Renal pelvis (tissue), 4 donors: Measurements from ENCODE around the gene TAF4. TPM values are rescaled to one million over a fixed set of nuclear protein-coding genes. Genes with fewer than 3 reads are reported as not detected.
"Not testable (repeated sequence)": the region's sequence is repeated elsewhere in the genome, so short reads cannot be mapped to it uniquely, and the experiment has no call there.

Experiments
- DNase-seq: peaks from one replicate; pipeline ENCODE4 v3.0.0-alpha.2; 2013
- polyA plus RNA-seq, 3 donors: library from polyadenylated mRNA; unstranded; fragments of 120-200 nt; gene quantifications; one replicate each; pipeline ENCODE4 v1.2.1, GENCODE V29; 2013; ENCODE audit not compliant: insufficient read length in 3 of 3

Gene TAF4
- polyA plus RNA-seq, 3 donors = 19.6 to 20.4 (median 20.3) TPM

- no peak for DNase-seq
Measured at GRCh38 chr20:61950641-61951071, 115.0 kb downstream of the TAF4 start.

GRCh38 chr20:61949714-61950640 is 115.7 kb downstream of the TAF4 start:
- DNase-seq = no peak

DNA sequence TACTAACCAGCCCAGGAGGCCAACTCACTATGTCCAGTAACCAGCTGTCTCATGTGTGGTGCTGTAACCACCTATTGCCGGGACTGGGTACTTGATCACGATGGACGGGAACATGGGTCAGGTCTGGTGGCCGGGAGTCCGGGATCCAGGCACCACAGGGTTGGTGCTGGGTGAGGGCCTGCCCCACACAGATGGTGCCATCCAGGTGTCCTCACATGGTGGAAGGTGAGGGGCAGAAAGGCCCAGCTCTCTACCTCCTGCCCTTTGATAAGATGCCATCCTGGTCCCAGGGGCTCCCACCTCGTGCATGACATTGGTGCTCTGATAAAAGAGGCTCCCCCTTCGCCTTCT is 116.3 kb downstream of the TAF4 start:
- DNase-seq = no peak

DNA sequence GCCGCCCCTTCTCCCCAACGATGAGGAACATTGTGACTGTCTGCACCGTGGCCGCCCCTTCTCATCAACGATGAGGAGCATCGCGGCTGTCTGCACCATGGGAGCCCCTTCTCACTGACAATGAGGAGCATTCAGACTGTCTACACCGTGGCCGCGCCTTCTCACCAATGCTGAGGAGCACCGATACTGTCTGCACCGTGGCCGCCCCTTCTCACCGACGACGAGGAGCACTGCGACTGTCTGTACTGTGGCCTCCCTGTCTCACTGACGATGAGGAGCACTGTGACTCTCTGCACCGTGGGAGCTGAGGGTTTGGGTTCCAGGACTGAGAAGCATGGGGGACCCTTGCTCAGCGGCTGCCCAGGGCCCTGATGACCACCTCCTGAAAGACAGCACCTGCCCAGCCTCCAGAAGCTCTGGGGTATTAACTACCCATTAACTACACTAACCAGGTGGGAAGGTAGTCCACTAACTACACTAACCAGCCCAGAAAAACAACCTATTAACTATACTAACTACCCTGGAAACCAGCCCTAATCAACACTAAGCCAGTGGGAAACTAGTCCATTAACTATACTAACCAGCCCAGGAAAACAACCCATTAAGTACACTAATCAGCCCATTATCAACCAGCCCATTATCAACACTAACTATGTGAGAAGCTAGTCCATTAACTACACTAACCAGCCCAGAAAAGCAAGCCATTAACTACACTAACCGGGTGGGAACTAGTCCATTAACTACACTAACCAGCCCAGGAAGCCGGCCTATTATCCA is 116.9 kb downstream of the TAF4 start:
- DNase-seq = no peak

- DNase-seq = not testable (repeated sequence)
Measured at GRCh38 chr20:61948056-61948455, 117.6 kb downstream of the TAF4 start.

DNA sequence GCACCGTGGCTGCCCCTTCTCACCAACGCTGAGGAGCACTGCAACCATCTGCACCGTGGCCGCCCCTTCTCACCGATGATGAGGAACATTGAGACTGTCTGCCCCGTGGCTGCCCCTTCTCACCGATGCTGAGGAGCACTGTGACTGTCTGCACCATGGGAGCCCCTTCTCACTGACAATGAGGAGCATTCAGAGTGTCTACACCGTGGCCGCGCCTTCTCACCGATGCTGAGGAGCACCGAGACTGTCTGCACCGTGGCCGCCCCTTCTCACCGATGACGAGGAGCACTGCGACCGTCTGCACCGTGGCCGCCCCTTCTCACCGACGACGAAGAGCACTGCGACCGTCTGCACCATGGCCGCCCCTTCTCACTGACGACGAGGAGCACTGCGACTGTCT is 120.2 kb downstream of the TAF4 start:
- not testable (repeated sequence) for DNase-seq

DNA sequence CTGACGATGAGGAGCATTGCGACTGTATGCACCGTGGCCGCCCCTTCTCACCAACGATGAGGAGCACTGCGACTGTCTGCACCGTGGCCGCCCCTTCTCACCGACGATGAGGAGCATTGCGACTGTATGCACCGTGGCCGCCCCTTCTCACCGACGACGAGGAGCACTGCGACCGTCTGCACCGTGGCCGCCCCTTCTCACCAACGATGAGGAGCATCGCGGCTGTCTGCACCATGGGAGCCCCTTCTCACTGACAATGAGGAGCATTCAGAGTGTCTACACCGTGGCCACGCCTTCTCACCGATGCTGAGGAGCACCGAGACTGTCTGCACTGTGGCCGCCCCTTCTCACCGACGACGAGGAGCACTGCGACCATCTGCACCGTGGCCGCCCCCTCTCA is 120.7 kb downstream of the TAF4 start:
- not testable (repeated sequence) for DNase-seq

GRCh38 chr20:61942526-61942925 is 123.2 kb downstream of the TAF4 start:
- DNase-seq = no peak

GRCh38 chr20:61941721-61942405 is 123.8 kb downstream of the TAF4 start:
- no peak for DNase-seq

DNA sequence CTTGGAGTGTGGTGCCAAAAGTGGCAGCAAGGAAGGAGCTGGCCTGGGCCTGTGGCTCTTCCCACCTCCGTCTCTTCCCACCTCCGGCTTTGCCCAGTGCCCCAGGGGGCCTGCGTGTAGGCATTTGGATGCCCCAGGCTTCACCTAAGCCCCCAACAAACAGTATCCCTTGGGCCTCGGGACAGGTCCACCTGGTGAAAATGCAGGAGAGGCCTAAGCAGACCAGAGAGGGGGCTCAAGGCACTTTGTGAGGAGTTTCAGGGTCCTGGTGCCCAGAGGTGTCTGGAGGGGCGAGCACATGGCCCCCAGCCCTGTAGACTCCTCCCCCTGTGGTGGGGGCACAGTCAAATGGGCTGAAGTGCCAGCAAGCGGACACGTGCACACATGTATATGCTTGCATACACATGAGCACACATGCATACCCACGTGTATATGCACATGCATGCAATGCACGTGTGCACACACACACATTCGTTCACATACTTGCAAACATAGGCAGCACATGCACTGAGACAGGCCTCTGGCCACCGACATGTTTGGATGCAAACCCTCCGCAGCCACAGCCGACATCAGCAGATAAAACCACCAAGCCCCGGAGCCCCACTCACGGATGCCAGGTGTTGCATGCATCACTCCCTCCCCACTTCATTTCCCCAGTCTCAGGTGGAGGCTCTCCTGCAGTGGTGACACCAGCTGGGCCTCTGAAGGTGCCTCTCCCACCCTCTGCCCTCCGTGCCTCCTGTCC is 124.5 kb downstream of the TAF4 start:
- no peak for DNase-seq

- no peak for DNase-seq
Measured at GRCh38 chr20:61940491-61940890, 125.2 kb downstream of the TAF4 start.

DNA sequence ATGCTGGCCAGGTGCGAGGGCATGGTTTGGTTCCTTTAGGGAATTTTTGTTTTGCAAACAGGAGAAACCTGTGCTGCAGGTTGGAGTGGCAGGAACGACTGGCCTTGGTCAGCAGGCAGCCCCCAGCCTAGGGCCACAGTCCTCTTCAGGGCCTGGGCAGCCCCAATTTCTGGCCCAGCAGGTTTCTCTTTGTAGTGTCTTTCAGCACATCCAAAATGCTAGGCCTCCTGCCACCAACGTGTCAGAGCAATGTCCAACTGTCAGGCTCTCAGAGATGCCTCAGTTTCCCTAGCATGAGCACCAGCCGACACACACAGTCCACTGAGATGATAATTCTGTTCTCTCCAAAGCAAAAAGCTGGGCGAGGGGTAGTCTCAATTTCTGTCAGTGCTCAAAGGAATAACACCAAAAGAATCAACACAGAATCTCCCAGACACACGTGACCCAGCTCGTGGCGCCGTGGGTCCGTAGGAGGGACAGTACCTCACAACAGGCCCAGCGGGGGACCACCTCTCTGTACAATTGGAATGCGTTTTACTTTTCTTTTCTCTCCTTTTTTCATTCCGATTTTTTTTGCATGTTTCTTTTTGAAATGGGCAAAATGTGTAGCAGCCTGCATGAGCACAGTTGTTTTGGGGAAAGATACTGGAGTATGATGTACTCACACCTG is 125.9 kb downstream of the TAF4 start:
- DNase-seq = no peak

DNA sequence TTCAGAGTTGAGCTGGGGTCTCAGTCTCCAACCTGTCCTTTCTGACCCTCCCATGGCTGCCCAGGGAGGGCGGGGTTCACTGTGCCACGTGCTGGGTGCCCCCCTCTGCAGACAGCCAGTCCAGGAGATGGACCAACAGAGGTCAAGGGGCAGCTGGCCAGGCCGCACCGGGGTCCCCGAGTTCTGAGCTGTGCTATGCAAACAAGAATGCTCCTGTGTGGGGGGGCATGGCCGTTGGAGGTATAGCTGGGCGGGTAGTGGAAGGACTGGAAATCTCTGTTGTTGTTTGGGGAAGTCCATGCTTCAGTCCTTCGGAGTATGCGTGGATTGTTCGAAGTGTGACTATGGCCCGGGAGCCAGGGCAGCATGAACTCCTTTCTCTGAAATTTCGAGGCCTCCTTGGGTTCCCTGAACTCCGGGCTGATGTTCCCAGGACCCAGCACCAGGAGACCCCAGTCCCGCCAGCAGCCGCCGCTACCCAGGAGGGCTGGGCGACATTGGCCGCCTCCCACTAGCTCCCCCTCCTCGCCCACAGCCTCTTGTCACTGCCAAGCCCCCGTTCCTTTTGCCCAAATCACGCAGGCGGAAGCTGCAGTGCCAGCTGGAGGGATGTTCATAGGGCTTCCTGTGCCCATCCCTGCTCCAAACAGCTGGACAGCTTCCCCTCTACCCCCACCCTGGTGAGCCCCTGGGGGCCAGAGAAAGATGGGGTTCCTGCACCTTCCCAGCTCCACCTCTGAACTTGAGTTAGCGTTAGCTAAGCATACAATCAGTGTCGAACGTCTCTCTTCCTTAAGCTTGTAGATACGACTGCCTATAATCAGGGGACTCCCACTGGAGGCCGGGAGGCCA is 126.6 kb downstream of the TAF4 start:
- no peak for DNase-seq

DNA sequence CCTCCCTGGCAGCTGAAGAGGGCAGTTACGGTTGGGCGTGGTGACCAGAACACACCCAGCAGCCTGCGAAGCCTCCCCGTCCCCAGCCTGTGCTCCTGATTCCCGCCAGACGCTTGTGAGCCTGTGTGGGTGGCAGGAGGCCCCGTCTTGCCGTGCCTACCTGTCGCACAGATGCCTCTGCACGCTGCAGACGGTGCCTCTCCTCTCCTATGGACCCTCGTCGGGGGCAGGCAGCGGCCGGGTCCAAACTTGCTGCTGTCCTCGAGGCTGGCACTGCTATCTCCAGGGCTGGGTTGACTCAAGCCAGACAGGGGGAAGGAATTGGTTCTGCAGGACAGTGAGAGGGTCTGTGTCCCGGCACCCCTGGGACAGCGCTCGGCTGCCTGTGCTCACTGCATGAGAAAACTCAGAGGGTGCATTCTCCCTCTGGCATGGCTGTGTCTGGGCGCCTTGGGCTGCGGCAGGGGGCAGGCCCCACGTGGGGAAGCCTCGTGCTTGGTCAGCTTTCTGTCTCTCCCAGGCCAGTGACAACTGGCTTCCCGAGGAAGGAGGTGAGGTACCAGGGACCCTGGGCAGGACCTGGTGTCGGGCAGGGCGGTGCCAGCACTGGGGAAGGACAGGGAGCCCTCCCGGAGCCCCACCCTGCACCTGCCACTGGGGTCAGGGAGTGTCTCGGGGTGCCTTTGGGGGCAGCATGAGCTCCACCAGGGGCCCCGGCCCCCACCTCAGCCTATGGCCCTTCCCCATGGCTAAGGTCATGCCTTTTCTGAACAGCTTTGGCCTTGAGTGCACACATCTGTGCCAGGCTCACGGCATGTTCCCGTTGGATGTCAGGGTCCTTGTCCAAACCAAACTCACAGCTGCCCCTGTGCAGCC is 127.5 kb downstream of the TAF4 start:
- no peak for DNase-seq

- DNase-seq = no peak
Measured at GRCh38 chr20:61937146-61937962, 128.3 kb downstream of the TAF4 start.

- DNase-seq = no peak
Measured at GRCh38 chr20:61936701-61937131, 129.0 kb downstream of the TAF4 start.

DNA sequence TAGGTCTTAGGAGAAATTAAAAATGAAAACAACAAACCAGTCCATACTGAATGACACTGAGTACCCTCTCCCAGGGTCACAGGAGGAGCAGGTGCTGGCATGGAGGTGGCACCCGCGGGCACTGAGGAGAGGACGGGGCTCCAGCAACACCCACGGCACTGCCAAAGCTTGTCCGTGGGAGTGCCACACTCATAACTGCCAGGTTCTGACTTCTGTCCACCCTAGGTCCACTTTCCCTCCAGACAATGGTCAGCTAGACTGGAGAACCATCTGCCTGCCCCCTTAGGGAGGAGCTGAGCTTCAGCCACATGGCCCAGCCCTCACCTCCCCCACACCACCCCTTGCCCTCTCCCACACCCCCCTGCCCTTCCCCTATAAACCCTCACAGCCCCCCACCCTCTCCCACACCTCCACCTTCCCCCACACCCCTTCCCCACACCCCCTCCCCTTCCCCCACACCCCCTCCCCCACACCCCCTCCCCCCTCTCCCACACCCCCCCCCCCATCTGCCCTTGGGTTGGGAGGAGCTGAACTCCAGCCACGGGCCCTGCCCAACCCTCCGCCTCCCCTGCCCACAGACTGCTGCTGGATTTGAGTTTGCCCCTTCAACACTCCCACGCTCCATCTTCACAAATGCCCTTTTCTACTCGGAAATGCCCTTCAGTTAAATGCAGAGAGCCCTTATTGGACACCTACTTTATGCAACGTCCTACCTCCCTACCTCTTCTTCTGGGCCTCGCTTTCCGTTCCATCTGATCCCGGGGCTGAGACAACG is 129.6 kb downstream of the TAF4 start:
- DNase-seq = no peak
